Measurements from ENCODE around the gene CRIP2.

The CRIP2 gene

DNA sequence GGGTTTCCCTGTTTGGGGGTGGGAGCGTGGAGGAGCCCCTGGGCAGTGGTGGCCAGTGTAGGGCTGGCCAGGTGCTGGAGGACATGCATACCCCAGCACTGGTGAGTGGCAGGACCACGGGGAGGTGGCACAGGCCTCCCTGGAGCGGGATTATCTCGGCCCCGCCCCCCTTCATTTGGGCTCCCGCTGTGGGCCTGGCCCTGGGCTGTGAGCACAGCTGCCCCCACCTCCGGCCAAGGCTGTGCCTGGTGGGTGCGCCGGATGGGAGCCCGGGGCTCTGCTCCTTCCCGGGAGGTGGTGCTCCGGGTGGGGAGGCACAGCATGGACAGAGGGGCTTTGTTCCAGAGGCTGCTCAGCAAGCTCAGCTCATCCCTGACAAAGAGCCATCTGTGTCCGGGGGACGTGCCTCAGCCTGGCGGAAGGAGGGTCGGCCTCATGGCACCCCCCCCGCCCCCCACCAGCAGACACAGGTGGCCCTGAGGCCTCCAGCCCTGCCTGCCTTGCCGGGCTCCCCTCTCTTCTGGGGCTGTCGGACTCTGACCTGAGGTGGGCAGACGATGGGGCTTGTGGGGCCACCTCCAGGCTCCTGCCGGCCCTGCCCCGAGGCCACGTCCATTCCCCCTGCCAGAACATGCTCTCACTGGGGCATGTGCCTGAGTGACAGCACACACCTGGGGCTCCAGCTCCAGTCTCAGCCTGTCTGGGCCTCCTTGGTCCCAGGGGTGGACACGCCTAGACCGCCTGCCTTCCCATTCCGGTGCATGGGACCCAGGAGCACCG, 24.8 kb downstream of the CRIP2 start:
- TF ChIP-seq, protein P1, sequence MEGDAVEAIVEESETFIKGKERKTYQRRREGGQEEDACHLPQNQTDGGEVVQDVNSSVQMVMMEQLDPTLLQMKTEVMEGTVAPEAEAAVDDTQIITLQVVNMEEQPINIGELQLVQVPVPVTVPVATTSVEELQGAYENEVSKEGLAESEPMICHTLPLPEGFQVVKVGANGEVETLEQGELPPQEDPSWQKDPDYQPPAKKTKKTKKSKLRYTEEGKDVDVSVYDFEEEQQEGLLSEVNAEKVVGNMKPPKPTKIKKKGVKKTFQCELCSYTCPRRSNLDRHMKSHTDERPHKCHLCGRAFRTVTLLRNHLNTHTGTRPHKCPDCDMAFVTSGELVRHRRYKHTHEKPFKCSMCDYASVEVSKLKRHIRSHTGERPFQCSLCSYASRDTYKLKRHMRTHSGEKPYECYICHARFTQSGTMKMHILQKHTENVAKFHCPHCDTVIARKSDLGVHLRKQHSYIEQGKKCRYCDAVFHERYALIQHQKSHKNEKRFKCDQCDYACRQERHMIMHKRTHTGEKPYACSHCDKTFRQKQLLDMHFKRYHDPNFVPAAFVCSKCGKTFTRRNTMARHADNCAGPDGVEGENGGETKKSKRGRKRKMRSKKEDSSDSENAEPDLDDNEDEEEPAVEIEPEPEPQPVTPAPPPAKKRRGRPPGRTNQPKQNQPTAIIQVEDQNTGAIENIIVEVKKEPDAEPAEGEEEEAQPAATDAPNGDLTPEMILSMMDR (conservative IDR thresholded peaks at IDR 0.05; ENCODE audit: low read length) = no peak

GRCh38 chr14:105500036-105500725, 25.6 kb downstream of the CRIP2 start:
- no peak overlapping the region for H3K4me3 ChIP-seq (ENCODE audit: low read length)
- no peak for DNase-seq (ENCODE audit: low read depth)
- TF ChIP-seq, protein P1 (conservative IDR thresholded peaks at IDR 0.05; ENCODE audit: low read length) = no peak

More for the DNA sequence above, 24.8 kb downstream of the CRIP2 start:
- DNase-seq (ENCODE audit: low read depth) = no peak
- H3K4me3 ChIP-seq (ENCODE audit: low read length) = no peak overlapping the region

GRCh38 chr14:105500726-105501101, 26.1 kb downstream of the CRIP2 start:
- no peak for DNase-seq (ENCODE audit: low read depth)
- no peak overlapping the region for H3K4me3 ChIP-seq (ENCODE audit: low read length)
- TF ChIP-seq, protein P1 (conservative IDR thresholded peaks at IDR 0.05; ENCODE audit: low read length) = no peak

GRCh38 chr14:105501504-105502291, 27.1 kb downstream of the CRIP2 start:
- DNase-seq (ENCODE audit: low read depth) = no peak
- no peak overlapping the region for H3K4me3 ChIP-seq (ENCODE audit: low read length)
- TF ChIP-seq, protein P1 (conservative IDR thresholded peaks at IDR 0.05; ENCODE audit: low read length) = no peak

- TF ChIP-seq, protein P1 (conservative IDR thresholded peaks at IDR 0.05; ENCODE audit: low read length) = no peak
- no peak overlapping the region for H3K4me3 ChIP-seq (ENCODE audit: low read length)
- DNase-seq (ENCODE audit: low read depth) = no peak
Observed at GRCh38 chr14:105502446-105503295, 28.1 kb downstream of the CRIP2 start.

GRCh38 chr14:105503296-105503640, 28.6 kb downstream of the CRIP2 start:
- no peak overlapping the region for H3K4me3 ChIP-seq (ENCODE audit: low read length)

More at GRCh38 chr14:105503296-105503640, 28.6 kb downstream of the CRIP2 start:
- TF ChIP-seq, protein P1 (conservative IDR thresholded peaks at IDR 0.05; ENCODE audit: low read length) = no peak
- DNase-seq (ENCODE audit: low read depth) = no peak
